ENCODE data around the gene MTA3. TPM values are rescaled to one million over a fixed set of nuclear protein-coding genes. Genes with fewer than 3 reads are reported as not detected.
A peak's percentile ranks its signal among the peaks of the same experiment; 100 is the strongest.
"Not testable (repeated sequence)": the region's sequence is repeated elsewhere in the genome, so short reads cannot be mapped to it uniquely, and the experiment has no call there.

The MTA3 gene
- total RNA-seq, 3 donors from 2014 or later = 11.5 to 18.3 (median 13.5) TPM

- DNase-seq = no peak
- Mint-ChIP-seq H3K9me3 (no peaks in the 10 kb centered on the region), H3K4me3 (no peak overlapping the region), H3K4me1 (ENCODE audit: low read depth) (no peaks in the 10 kb centered on the region), H3K27me3 (ENCODE audit: low read depth) (no peaks in the 10 kb centered on the region), H3K36me3 (ENCODE audit: insufficient read depth) (peaks cover 25% of the 10 kb centered on the region)
- no peak for ATAC-seq
Observed at GRCh38 chr2:42613281-42614064, 45.0 kb downstream of the MTA3 start.

- H3K4me3 Mint-ChIP-seq = no peak overlapping the region
- ATAC-seq (no peak), DNase-seq (no peak)
- H3K4me1 Mint-ChIP-seq (ENCODE audit: low read depth) = peaks cover 7% of the 10 kb centered on the region
- no peaks in the 10 kb centered on the region for H3K27me3 Mint-ChIP-seq (ENCODE audit: low read depth)
- H3K36me3 Mint-ChIP-seq (ENCODE audit: insufficient read depth) = peaks cover 26% of the 10 kb centered on the region
- H3K9me3 Mint-ChIP-seq = no peaks in the 10 kb centered on the region
Observed at GRCh38 chr2:42614838-42615237, 46.4 kb downstream of the MTA3 start.

GRCh38 chr2:42618116-42618515, 49.7 kb downstream of the MTA3 start:
- H3K36me3 Mint-ChIP-seq (ENCODE audit: insufficient read depth) = peaks cover 16% of the 10 kb centered on the region
- ATAC-seq (no peak), DNase-seq (no peak)
- H3K9me3 Mint-ChIP-seq = no peaks in the 10 kb centered on the region
- no peak overlapping the region for H3K4me3 Mint-ChIP-seq
- H3K27me3 Mint-ChIP-seq (ENCODE audit: low read depth) = no peaks in the 10 kb centered on the region
- peaks cover 7% of the 10 kb centered on the region for H3K4me1 Mint-ChIP-seq (ENCODE audit: low read depth)

DNA sequence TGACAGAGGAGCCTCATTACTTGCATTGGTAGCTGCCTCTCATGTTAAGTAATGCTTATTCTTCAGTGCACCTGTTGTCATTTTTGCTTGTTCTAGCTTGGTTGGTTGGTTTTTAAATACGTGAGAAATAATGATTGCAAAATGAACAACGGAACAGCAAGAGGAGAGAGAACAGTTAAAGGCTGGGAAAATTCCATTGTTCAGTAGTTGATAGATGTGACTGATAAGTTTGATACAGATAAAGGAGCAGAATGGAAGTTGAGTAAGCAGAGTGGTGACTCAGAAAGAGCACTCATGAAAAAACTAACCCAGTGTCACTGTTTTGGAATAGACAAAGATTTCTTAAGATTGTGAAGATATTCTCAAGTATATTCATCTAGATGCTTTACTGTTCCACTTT, 50.5 kb downstream of the MTA3 start:
- H3K27me3 Mint-ChIP-seq (ENCODE audit: low read depth) = no peaks in the 10 kb centered on the region
- DNase-seq (no peak), ATAC-seq (peak; percentile 81 to 85)
- peaks cover 16% of the 10 kb centered on the region for H3K36me3 Mint-ChIP-seq (ENCODE audit: insufficient read depth)
- no peak overlapping the region for H3K4me3 Mint-ChIP-seq
- no peaks in the 10 kb centered on the region for H3K9me3 Mint-ChIP-seq
- H3K4me1 Mint-ChIP-seq (ENCODE audit: low read depth) = peaks cover 7% of the 10 kb centered on the region

GRCh38 chr2:42621626-42622025, 53.2 kb downstream of the MTA3 start:
- not testable (repeated sequence) for H3K4me1 Mint-ChIP-seq (ENCODE audit: low read depth); DNase-seq; ATAC-seq; H3K9me3 Mint-ChIP-seq; H3K4me3 Mint-ChIP-seq; H3K27me3 Mint-ChIP-seq (ENCODE audit: low read depth)
- peaks cover 10% of the 10 kb centered on the region for H3K36me3 Mint-ChIP-seq (ENCODE audit: insufficient read depth)

DNA sequence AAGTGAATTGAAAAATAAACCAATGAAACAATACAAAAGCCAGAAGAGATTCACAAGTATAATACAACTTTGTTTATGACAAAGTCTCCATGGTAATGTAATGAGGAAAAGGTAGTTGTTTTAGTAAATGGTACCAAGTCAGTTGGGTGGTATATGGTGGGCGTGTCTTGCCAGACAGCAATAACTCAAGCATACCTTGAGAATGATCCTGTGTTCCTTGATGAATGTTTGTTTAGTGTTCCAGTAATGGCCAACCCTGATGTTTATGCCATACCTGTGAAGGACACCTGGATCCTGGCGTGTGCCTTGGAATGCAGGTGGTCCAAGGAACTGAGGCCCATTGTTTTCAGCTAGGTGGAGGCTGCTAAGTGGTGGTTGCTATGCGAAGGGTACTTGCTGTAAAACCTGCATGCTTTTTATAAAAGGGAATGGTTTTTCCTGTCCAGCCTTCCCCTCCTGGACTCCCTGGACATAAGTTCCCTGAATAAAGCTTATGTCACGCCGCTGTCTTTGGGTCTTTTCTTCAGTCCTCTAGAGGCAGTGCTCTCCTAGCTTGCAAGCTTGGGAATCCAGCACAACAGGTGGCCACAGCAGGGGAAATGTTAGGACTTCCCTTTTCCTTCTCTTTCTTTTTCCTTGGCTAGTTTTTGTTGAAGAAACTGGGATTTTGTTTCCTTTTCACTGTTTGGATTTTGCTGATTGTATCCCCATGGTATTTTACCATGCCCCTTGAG, 54.7 kb downstream of the MTA3 start:
- no peaks in the 10 kb centered on the region for H3K27me3 Mint-ChIP-seq (ENCODE audit: low read depth)
- no peak overlapping the region for H3K4me3 Mint-ChIP-seq
- H3K36me3 Mint-ChIP-seq (ENCODE audit: insufficient read depth) = peaks cover 8% of the 10 kb centered on the region
- ATAC-seq (no peak), DNase-seq (no peak)
- H3K4me1 Mint-ChIP-seq (ENCODE audit: low read depth) = peaks cover 7% of the 10 kb centered on the region
- H3K9me3 Mint-ChIP-seq = no peaks in the 10 kb centered on the region

DNA sequence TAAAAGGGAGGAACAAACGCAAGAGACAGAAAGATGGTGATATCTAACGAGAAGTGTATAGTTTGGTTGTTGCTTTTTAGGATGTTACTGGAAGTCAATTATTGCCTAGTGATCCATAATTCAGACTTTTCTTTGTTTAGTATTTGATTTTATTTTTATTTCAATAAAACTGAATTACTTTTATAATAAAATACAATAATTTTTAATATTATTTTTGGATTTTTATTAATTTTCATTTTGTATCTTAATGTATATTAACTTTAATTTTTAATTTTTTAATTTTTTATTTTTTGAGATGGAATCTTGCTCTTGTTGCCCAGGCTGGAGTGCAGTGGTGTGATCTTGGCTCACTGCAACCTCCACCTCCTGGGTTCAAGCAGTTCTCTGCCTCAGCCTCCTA, 55.6 kb downstream of the MTA3 start:
- no peak overlapping the region for H3K4me3 Mint-ChIP-seq
- H3K36me3 Mint-ChIP-seq (ENCODE audit: insufficient read depth) = peaks cover 3% of the 10 kb centered on the region
- ATAC-seq (no peak), DNase-seq (no peak)
- H3K27me3 Mint-ChIP-seq (ENCODE audit: low read depth) = no peaks in the 10 kb centered on the region
- no peaks in the 10 kb centered on the region for H3K9me3 Mint-ChIP-seq
- peaks cover 2% of the 10 kb centered on the region for H3K4me1 Mint-ChIP-seq (ENCODE audit: low read depth)

DNA sequence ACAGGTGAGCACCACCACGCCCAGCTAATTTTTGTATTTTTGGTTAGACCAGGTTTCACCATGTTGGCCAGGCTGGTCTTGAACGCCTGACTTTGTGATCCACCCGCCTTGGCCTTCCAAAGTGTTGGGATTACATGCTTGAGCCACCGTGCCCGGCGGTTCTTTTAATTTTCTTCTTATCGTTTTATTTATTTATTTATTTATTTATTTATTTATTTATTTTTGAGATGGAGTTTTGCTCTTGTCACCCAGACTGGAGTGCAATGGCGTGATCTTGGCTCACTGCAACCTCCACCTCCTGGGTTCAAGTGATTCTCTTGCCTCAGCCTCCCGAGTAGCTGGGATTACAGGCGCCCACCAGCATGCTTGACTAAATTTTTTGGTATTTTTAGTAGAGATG, 59.6 kb downstream of the MTA3 start:
- H3K4me1 Mint-ChIP-seq (ENCODE audit: low read depth); H3K9me3 Mint-ChIP-seq; ATAC-seq; H3K27me3 Mint-ChIP-seq (ENCODE audit: low read depth); H3K36me3 Mint-ChIP-seq (ENCODE audit: insufficient read depth); DNase-seq; H3K4me3 Mint-ChIP-seq: not testable (repeated sequence)

DNA sequence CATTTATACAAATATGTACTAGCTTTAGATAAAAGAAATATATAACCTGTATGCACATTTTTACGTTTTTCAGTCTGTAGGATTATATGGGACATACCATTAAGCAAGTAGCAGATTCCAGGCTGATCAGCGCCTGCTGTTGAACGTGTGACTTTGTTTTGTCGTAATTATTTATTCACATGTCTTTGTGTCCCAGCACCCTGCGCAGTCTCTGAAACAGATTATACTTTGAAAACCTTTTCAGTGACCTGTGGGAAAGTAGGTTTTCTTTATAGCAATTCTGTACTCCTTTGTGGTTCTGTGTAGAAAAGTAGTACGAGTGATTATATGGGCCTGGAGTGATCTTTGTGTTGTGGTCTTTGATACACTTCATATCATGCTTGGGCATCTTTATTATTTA, 68.5 kb downstream of the MTA3 start:
- H3K4me1 Mint-ChIP-seq (ENCODE audit: low read depth) = peaks cover 1% of the 10 kb centered on the region
- ATAC-seq (no peak), DNase-seq (no peak)
- H3K27me3 Mint-ChIP-seq (ENCODE audit: low read depth) = no peaks in the 10 kb centered on the region
- H3K36me3 Mint-ChIP-seq (ENCODE audit: insufficient read depth) = no peaks in the 10 kb centered on the region
- H3K4me3 Mint-ChIP-seq = no peak overlapping the region
- no peaks in the 10 kb centered on the region for H3K9me3 Mint-ChIP-seq

DNA sequence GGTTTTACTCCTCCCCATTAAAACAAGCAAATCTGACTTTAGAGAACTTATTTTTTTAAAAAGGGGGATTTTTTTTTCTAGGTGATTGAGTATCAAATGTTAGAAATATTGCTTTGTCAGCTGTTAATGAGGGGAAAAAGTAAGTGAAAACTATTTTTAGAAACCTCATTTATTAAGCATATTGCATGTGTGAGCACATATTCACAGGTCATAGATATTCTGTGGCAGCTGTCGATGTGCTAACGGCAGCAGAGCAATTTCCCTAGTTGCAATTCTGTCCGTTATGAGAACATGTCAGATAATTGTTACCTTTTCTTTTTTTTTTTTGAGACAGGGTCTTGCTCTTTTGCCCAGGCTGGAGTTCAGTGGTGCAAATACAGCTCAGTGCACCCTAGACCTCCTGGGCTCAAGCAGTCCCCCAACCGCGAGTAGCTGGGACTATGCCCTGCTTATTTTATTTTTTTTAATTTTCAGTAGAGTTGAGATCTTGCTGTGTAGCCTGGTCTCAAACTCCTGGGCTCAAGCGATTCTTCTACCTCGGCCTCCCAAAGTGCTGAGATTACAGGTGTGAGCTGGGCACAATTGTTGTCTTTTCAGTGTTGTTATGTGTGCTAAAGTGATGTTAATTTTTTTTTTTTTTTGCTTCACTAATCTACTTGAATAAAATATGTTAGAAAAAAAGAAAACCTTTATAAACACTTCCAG, 69.8 kb downstream of the MTA3 start:
- Mint-ChIP-seq H3K27me3 (ENCODE audit: low read depth) (no peaks in the 10 kb centered on the region), H3K9me3 (no peaks in the 10 kb centered on the region), H3K4me1 (ENCODE audit: low read depth) (peaks cover 1% of the 10 kb centered on the region), H3K4me3 (no peak overlapping the region), H3K36me3 (ENCODE audit: insufficient read depth) (no peaks in the 10 kb centered on the region)
- DNase-seq = no peak
- ATAC-seq = no peak

GRCh38 chr2:42639340-42640077, 71.1 kb downstream of the MTA3 start:
- no peaks in the 10 kb centered on the region for H3K9me3 Mint-ChIP-seq
- no peaks in the 10 kb centered on the region for H3K36me3 Mint-ChIP-seq (ENCODE audit: insufficient read depth)
- H3K4me3 Mint-ChIP-seq = no peak overlapping the region
- ATAC-seq (no peak), DNase-seq (no peak)
- H3K27me3 Mint-ChIP-seq (ENCODE audit: low read depth) = no peaks in the 10 kb centered on the region
- peaks cover 1% of the 10 kb centered on the region for H3K4me1 Mint-ChIP-seq (ENCODE audit: low read depth)

GRCh38 chr2:42640261-42640660, 71.8 kb downstream of the MTA3 start:
- Mint-ChIP-seq H3K4me1 (ENCODE audit: low read depth) (peaks cover 1% of the 10 kb centered on the region), H3K4me3 (no peak overlapping the region), H3K36me3 (ENCODE audit: insufficient read depth) (peaks cover 3% of the 10 kb centered on the region), H3K27me3 (ENCODE audit: low read depth) (no peaks in the 10 kb centered on the region), H3K9me3 (no peaks in the 10 kb centered on the region)
- ATAC-seq (no peak), DNase-seq (no peak)

GRCh38 chr2:42642371-42642770, 73.9 kb downstream of the MTA3 start:
- H3K27me3 Mint-ChIP-seq (ENCODE audit: low read depth); DNase-seq; H3K4me3 Mint-ChIP-seq; ATAC-seq; H3K4me1 Mint-ChIP-seq (ENCODE audit: low read depth); H3K9me3 Mint-ChIP-seq: not testable (repeated sequence)
- peaks cover 11% of the 10 kb centered on the region for H3K36me3 Mint-ChIP-seq (ENCODE audit: insufficient read depth)

GRCh38 chr2:42645551-42645950, 77.1 kb downstream of the MTA3 start:
- Mint-ChIP-seq H3K4me3 (no peak overlapping the region), H3K4me1 (ENCODE audit: low read depth) (peaks cover 15% of the 10 kb centered on the region), H3K27me3 (ENCODE audit: low read depth) (no peaks in the 10 kb centered on the region), H3K36me3 (ENCODE audit: insufficient read depth) (peaks cover 14% of the 10 kb centered on the region), H3K9me3 (no peaks in the 10 kb centered on the region)
- no peak for DNase-seq
- no peak for ATAC-seq
